ENCODE measurements around the gene GPC1. TPM values are rescaled to one million over a fixed set of nuclear protein-coding genes. Genes with fewer than 3 reads are reported as not detected.
A peak's percentile ranks its signal among the peaks of the same experiment; 100 is the strongest.

The GPC1 gene
- total and polyA plus RNA-seq, 2 donors (not counting 1 experiment from before 2014, with no cell fraction given): 147 to 218 TPM

GRCh38 chr2:240442891-240443715 is 7.6 kb downstream of the GPC1 start:
- Histone ChIP-seq H3K9ac (ENCODE audit: insufficient read depth, low read length) (no peak overlapping the region), H3K79me2 (ENCODE audit: control insufficient read depth, insufficient read depth, low read length) (peaks cover 92% of the 10 kb centered on the region), H3K36me3 (ENCODE audit: control insufficient read depth, insufficient read depth, low read length) (peaks cover 21% of the 10 kb centered on the region), H3K4me3 (replicated peaks in 1 of 4; ENCODE audit: control extremely low read depth in 1 of 4, insufficient read depth in 1 of 4, low read depth in 3 of 4, low read length in 4 of 4) (no peak overlapping the region), H2AFZ (ENCODE audit: low read length) (no peak overlapping the region), H3K9me3 (ENCODE audit: control insufficient read depth, insufficient read depth, low read depth, low read length) (no peaks in the 10 kb centered on the region), H3K27me3 (ENCODE audit: control insufficient read depth, insufficient read depth, low read length) (no peaks in the 10 kb centered on the region), H3K27ac (ENCODE audit: insufficient read depth, low read length) (no peak overlapping the region), H3K4me1 (ENCODE audit: control insufficient read depth, extremely low read depth, insufficient read depth, low read length) (peaks cover 5% of the 10 kb centered on the region), H4K20me1 (ENCODE audit: control insufficient read depth, extremely low read depth, insufficient read depth, low read length) (peaks cover 3% of the 10 kb centered on the region), H3K4me2 (ENCODE audit: extremely low read depth, insufficient read depth, low read length) (no peak overlapping the region)
- no peak for DNase-seq (ENCODE audit: low read depth in 2 of 2)
- no peak for TF ChIP-seq CTCF (conservative IDR thresholded peaks at IDR 0.05 in 1 of 2, IDR thresholded peaks at IDR 0.05 in 1 of 2; ENCODE audit: low read depth in 1 of 2, low read length in 2 of 2)
- TF ChIP-seq EZH2 (IDR thresholded peaks at IDR 0.05; ENCODE audit: low read length, missing control alignments): no peak

- no peak overlapping the region for H3K27ac ChIP-seq (ENCODE audit: insufficient read depth, low read length)
- H3K9me3 ChIP-seq (ENCODE audit: control insufficient read depth, insufficient read depth, low read depth, low read length): no peaks in the 10 kb centered on the region
- H2AFZ ChIP-seq (ENCODE audit: low read length): no peak overlapping the region
- peaks cover 91% of the 10 kb centered on the region for H3K79me2 ChIP-seq (ENCODE audit: control insufficient read depth, insufficient read depth, low read length)
- no peak overlapping the region for H3K9ac ChIP-seq (ENCODE audit: insufficient read depth, low read length)
- TF ChIP-seq EZH2 (IDR thresholded peaks at IDR 0.05; ENCODE audit: low read length, missing control alignments) (no peak), CTCF (conservative IDR thresholded peaks at IDR 0.05 in 1 of 2, IDR thresholded peaks at IDR 0.05 in 1 of 2; ENCODE audit: low read depth in 1 of 2, low read length in 2 of 2) (no peak)
- no peaks in the 10 kb centered on the region for H3K27me3 ChIP-seq (ENCODE audit: control insufficient read depth, insufficient read depth, low read length)
- peaks cover 21% of the 10 kb centered on the region for H3K36me3 ChIP-seq (ENCODE audit: control insufficient read depth, insufficient read depth, low read length)
- H3K4me3 ChIP-seq (replicated peaks in 1 of 4; ENCODE audit: control extremely low read depth in 1 of 4, insufficient read depth in 1 of 4, low read depth in 3 of 4, low read length in 4 of 4): no peak overlapping the region
- H4K20me1 ChIP-seq (ENCODE audit: control insufficient read depth, extremely low read depth, insufficient read depth, low read length): peaks cover 3% of the 10 kb centered on the region
- DNase-seq (ENCODE audit: low read depth in 2 of 2): peak in 1 of 2 donors; percentile 27
- peaks cover 2% of the 10 kb centered on the region for H3K4me1 ChIP-seq (ENCODE audit: control insufficient read depth, extremely low read depth, insufficient read depth, low read length)
- H3K4me2 ChIP-seq (ENCODE audit: extremely low read depth, insufficient read depth, low read length): no peak overlapping the region
These were observed 8.4 kb downstream of the GPC1 start for GRCh38 chr2:240443891-240444301.

DNA sequence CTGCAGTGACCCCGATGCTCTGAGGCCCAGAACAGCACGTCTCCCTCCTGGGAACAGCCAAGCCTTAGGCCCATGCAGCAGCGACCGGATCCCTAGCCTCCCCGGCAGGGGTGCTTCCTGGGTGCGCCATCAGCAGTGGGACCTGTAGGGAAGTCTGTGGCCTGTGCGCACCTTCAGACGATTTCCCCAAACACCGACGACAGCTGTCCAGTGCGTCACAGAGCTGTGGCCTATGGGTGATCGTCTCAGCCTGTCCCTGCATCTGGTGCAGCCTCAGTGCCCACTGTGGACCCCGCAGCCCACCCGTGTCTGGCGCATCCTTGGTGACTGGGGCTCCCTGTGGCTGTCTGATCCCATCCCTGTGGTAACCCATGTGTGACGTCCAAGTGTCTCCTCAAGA is 9.0 kb downstream of the GPC1 start:
- Histone ChIP-seq H3K4me3 (replicated peaks in 1 of 4; ENCODE audit: control extremely low read depth in 1 of 4, insufficient read depth in 1 of 4, low read depth in 3 of 4, low read length in 4 of 4) (no peak overlapping the region), H2AFZ (ENCODE audit: low read length) (no peak overlapping the region), H3K79me2 (ENCODE audit: control insufficient read depth, insufficient read depth, low read length) (peaks cover 89% of the 10 kb centered on the region), H3K9me3 (ENCODE audit: control insufficient read depth, insufficient read depth, low read depth, low read length) (no peaks in the 10 kb centered on the region), H3K36me3 (ENCODE audit: control insufficient read depth, insufficient read depth, low read length) (peaks cover 21% of the 10 kb centered on the region), H3K9ac (ENCODE audit: insufficient read depth, low read length) (no peak overlapping the region), H3K27me3 (ENCODE audit: control insufficient read depth, insufficient read depth, low read length) (no peaks in the 10 kb centered on the region), H3K4me2 (ENCODE audit: extremely low read depth, insufficient read depth, low read length) (no peak overlapping the region), H3K27ac (ENCODE audit: insufficient read depth, low read length) (no peak overlapping the region), H4K20me1 (ENCODE audit: control insufficient read depth, extremely low read depth, insufficient read depth, low read length) (peaks cover 3% of the 10 kb centered on the region), H3K4me1 (ENCODE audit: control insufficient read depth, extremely low read depth, insufficient read depth, low read length) (peaks cover 2% of the 10 kb centered on the region)
- DNase-seq (ENCODE audit: low read depth in 2 of 2): no peak
- no peak for TF ChIP-seq EZH2 (IDR thresholded peaks at IDR 0.05; ENCODE audit: low read length, missing control alignments)

Measured in fibroblast of lung (primary cell).